Fibroblast of lung (primary cell): ENCODE data around the gene SIN3B.

Experiments used
- CTCF ChIP-seq, 2 donors: IDR thresholded peaks in 1 of 2; conservative IDR thresholded peaks in 1 of 2; 1 replicate in 1 of 2; 2 replicates in 1 of 2; pipeline ENCODE4 v1.5.1; 2011 to 2012; ENCODE audit warnings: low read length in 2 of 2, control low read depth in 1 of 2, inconsistent platforms in 1 of 2, low read depth in 1 of 2, mild to moderate bottlenecking in 1 of 2
- EZH2 ChIP-seq: IDR thresholded peaks from 2 replicates; pipeline ENCODE4 v1.5.1; 2012; ENCODE audit warnings: low read length, control low read depth, mild to moderate bottlenecking; ENCODE audit errors: missing control alignments

GRCh38 chr19:16915135-16915534, 85.9 kb downstream of the SIN3B start:
- TF ChIP-seq CTCF (conservative IDR thresholded peaks at IDR 0.05 in 1 of 2, IDR thresholded peaks at IDR 0.05 in 1 of 2; ENCODE audit: low read depth in 1 of 2, low read length in 2 of 2) = no peak
- TF ChIP-seq EZH2 = no peak
